Measurements from ENCODE around the gene SDC1. TPM values are rescaled to one million over a fixed set of nuclear protein-coding genes. Genes with fewer than 3 reads are reported as not detected.

The SDC1 gene
- total RNA-seq, 4 donors from 2014 or later: 21.9 to 28.0 (median 24.7) TPM

- Histone ChIP-seq H3K36me3 (no peaks in the 10 kb centered on the region), H3K27ac (no peak overlapping the region), H3K9me3 (no peaks in the 10 kb centered on the region), H3K27me3 (no peaks in the 10 kb centered on the region), H3K4me1 (peaks cover 0 to 7% of the 10 kb centered on the region in 2 donors), H3K4me3 (replicated peaks in 1 of 3) (no peak overlapping the region)
- TF ChIP-seq POLR2A (IDR thresholded peaks at IDR 0.05) (no peak), CTCF (IDR thresholded peaks at IDR 0.05) (no peak)
- WGBS, 2 donors: 93 to 94% methylated on average over 3 of the region's 3 CpGs
- intact Hi-C loops (cut with DNase I): no loop called here
- DNase-seq: no peak
Measured at GRCh38 chr2:20164734-20165478, 60.0 kb downstream of the SDC1 start.

- H3K4me1 ChIP-seq: peaks cover 0 to 7% of the 10 kb centered on the region in 2 donors
- no peaks in the 10 kb centered on the region for H3K36me3 ChIP-seq
- WGBS, 2 donors: 51 to 58% methylated on average over 10 of the region's 10 CpGs
- H3K4me3 ChIP-seq (replicated peaks in 1 of 3): no peak overlapping the region
- peak in 1 of 2 donors; percentile 34 for DNase-seq
- H3K9me3 ChIP-seq: no peaks in the 10 kb centered on the region
- intact Hi-C loops (cut with DNase I): no loop called here
- H3K27ac ChIP-seq: no peak overlapping the region
- TF ChIP-seq CTCF (IDR thresholded peaks at IDR 0.05) (no peak), POLR2A (IDR thresholded peaks at IDR 0.05) (no peak)
- no peaks in the 10 kb centered on the region for H3K27me3 ChIP-seq
Measured at GRCh38 chr2:20164061-20164733, 60.7 kb downstream of the SDC1 start.

GRCh38 chr2:20159411-20160070 is 65.4 kb downstream of the SDC1 start:
- no peak overlapping the region for H3K4me3 ChIP-seq (replicated peaks in 1 of 3)
- no peaks in the 10 kb centered on the region for H3K9me3 ChIP-seq
- no peak for DNase-seq
- TF ChIP-seq POLR2A (IDR thresholded peaks at IDR 0.05): no peak
- TF ChIP-seq CTCF (IDR thresholded peaks at IDR 0.05): no peak
- intact Hi-C loops (cut with DNase I): no loop called here
- H3K27me3 ChIP-seq: no peaks in the 10 kb centered on the region
- peaks cover 9 to 20% of the 10 kb centered on the region in 2 donors for H3K4me1 ChIP-seq
- 90 to 95% methylated on average over 2 of the region's 2 CpGs for whole genome bisulfite sequencing, 2 donors
- no peak overlapping the region for H3K27ac ChIP-seq
- H3K36me3 ChIP-seq: no peaks in the 10 kb centered on the region

- no peak for TF ChIP-seq CTCF (IDR thresholded peaks at IDR 0.05)
- TF ChIP-seq POLR2A (IDR thresholded peaks at IDR 0.05): no peak
- peak overlapping the region in 2 of 3 donors; percentile 27 to 59 for H3K27ac ChIP-seq
- H3K27me3 ChIP-seq: no peaks in the 10 kb centered on the region
- H3K36me3 ChIP-seq: no peaks in the 10 kb centered on the region
- WGBS, 2 donors: 17 to 23% methylated on average over 8 of the region's 8 CpGs
- H3K4me3 ChIP-seq (replicated peaks in 1 of 3): no peak overlapping the region
- intact Hi-C loops (cut with DNase I): no loop called here
- peaks cover 9 to 13% of the 10 kb centered on the region in 2 donors for H3K4me1 ChIP-seq
- no peaks in the 10 kb centered on the region for H3K9me3 ChIP-seq
- DNase-seq: peak; percentile 56 to 58
Measured at GRCh38 chr2:20157193-20157891, 67.6 kb downstream of the SDC1 start.

All from thyroid gland (tissue), 4 donors.